ENCODE measurements around the gene STOM.

STOM gene

DNA sequence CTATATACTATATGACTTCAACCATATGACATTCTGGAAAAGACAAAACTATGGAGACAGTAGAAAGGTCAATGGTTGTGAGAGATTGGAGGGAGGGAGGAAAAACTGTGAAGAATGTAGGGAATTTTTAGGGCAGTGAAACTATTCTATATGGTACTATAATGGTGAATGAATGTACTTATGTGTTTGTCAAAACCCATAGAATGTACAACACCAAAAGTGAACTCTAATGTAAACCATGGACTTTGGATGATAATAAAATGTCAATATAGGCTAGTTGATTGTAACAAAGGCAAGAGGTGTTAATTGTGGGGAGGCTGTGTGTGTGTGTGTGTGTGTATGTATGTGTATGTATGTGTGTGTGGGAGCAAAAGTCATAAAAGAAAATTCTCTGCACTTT lies 10.8 kb upstream of the STOM start:
- TF ChIP-seq, protein P1, sequence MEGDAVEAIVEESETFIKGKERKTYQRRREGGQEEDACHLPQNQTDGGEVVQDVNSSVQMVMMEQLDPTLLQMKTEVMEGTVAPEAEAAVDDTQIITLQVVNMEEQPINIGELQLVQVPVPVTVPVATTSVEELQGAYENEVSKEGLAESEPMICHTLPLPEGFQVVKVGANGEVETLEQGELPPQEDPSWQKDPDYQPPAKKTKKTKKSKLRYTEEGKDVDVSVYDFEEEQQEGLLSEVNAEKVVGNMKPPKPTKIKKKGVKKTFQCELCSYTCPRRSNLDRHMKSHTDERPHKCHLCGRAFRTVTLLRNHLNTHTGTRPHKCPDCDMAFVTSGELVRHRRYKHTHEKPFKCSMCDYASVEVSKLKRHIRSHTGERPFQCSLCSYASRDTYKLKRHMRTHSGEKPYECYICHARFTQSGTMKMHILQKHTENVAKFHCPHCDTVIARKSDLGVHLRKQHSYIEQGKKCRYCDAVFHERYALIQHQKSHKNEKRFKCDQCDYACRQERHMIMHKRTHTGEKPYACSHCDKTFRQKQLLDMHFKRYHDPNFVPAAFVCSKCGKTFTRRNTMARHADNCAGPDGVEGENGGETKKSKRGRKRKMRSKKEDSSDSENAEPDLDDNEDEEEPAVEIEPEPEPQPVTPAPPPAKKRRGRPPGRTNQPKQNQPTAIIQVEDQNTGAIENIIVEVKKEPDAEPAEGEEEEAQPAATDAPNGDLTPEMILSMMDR (IDR thresholded peaks at IDR 0.05; ENCODE audit: low read depth, low read length), result no peak
- no peak for DNase-seq (ENCODE audit: extremely low read depth, low read depth)

DNA sequence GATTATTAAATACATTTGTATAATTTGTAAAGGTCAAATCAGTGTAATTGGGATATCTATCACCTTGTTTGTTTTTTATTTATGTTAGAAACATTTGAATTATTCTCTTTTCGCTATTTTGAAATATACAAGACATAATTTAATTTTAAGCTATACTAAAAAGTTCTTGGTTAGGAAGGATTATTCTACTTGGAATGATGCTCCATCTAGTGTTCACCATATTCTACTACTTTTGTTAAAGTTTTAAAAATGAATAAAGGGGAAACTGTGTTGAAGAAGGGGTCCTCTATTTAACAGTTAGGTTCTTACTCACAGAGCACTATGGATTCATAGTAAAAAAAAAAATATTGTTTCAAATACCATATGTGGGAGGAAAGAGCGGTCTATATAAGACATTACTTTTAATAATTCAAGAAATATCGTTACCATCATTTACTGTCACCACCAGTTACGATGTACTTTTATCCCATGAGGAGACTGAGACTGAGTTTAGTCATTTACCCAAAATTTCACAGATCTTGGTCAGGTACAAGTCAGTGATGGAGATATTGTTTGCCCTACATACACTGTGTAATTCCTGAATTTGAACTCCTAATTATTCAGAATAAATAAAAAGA lies 6.3 kb upstream of the STOM start:
- DNase-seq (ENCODE audit: extremely low read depth, low read depth), result no peak
- TF ChIP-seq, protein P1 (IDR thresholded peaks at IDR 0.05; ENCODE audit: low read depth, low read length), result peak; percentile 36

DNA sequence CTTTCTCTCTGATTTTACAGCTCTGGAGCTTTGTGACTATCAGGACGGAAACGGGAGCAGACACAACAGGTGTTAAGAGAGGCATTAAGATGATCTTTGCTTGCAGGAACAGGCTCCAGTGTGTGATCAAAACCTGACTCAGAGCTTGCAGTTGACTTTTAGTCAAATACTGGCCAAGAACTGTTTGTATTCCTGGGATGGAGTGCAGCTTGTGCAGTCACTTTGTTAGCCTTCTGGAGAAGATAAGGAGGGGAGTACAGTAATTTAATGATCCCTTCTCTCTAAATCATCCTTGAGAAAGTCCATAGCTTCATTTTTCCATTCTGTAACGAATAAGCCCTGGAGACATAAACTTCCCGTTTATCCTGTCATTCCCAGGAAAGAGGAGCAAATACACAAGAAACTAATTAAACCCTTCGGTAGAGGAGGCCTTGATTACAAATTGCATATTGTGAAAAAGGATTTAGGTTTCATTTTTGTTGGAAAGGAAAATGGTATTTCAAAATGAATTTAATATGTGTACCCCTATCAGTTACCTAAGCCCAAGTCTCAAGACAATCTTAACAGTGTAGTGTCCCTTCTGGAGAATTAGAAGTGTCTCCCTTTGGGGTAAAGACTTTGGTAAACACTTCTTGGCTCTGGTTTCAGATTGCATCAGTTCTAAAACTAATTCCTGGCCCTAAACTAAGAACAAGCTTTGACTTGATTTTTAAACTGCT lies 3.1 kb upstream of the STOM start:
- TF ChIP-seq, protein P1 (IDR thresholded peaks at IDR 0.05; ENCODE audit: low read depth, low read length), result no peak
- peak; percentile 91 for DNase-seq (ENCODE audit: extremely low read depth, low read depth)

DNA sequence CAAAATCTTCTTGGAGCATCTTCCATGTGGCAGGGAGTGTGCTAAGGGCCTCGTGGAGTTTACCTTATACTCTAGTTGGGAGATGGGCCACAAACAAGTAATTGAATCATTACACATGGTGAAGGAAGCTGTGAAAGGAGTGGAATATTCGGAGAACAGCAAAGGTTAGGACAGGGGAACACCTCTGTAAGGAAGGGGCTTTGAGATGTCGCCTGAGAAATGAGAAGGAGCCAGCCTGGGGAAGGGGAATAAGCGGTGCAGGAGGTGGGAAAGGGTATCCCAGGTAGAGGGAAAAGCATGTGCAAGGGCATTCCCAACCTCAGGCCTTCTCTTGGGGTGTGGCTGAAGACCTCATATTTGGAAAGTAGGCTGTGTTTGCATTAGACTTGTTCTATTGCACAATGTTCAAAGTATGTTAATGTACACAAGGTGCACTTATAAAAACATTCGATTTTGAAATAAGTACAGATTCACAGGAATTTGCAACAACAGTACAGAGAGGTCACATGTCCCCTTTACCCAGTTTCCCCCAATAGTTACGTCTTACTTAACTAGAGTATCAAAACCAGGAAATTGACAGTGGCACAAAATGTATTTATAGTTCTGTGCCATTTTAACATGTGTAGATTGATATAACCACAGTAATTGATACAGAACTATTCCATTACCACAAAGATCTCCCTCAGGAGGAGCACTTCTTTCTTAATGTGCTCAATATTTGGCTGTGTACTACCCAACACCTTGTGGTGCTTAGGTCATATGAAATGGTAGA lies 2.4 kb upstream of the STOM start:
- TF ChIP-seq, protein P1 (IDR thresholded peaks at IDR 0.05; ENCODE audit: low read depth, low read length), result no peak
- peak; percentile 57 for DNase-seq (ENCODE audit: extremely low read depth, low read depth)

DNA sequence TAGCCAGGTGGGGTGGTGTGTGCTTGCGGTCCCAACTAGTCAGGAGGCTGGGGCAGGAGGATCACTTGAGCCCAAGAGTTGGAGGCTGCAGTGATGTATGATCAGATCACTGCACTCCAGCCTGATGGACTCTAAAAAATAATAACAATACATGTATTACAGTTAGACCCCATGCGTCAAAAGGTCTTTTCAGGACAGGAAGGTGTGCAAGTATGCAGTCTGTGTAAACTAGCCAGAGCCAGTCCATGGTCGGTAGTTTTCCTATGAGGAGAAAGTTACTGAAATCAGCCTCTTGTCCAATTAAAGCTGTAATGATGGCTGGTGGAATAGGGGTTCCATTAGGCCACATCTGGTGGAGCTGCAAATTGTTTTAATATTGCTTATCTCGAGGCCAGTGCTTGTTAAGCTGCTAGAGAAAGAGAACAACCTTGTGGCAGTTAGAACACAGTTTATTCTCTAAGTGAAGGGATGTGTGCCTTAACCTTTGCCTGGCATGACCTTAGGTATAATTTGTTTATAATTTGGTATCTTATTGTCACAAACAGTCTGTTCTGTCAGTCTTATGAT lies 1.5 kb upstream of the STOM start:
- TF ChIP-seq, protein P1 (IDR thresholded peaks at IDR 0.05; ENCODE audit: low read depth, low read length), result no peak
- no peak for DNase-seq (ENCODE audit: extremely low read depth, low read depth)

DNA sequence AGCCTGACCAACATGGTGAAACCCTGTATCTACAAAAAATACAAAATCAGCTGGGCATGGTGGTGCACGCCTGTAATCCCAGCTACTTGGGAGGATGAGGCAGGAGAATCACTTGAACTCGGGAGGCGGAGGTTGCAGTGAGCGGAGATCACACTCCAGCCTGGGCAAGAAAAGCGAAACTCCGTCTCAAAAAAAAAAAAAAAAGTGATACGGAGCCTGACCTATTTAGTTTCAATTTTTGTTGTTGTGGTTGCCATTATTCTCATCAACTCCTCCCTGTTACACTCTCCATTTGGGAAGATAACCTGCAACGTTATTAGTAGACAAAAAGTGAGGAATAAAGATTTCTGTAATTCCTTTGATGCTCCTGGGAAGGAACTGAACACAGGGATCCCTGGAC lies 1.3 kb downstream of the STOM start:
- no peak for DNase-seq (ENCODE audit: extremely low read depth, low read depth)
- TF ChIP-seq, protein P1 (IDR thresholded peaks at IDR 0.05; ENCODE audit: low read depth, low read length), result no peak

Measured in AG09319 (cell line).